HG03095 (cell line): ENCODE results near the gene FAR1.

Source experiments
- ATAC-seq: cut with Tn5 transposase; IDR thresholded peaks from one replicate; pipeline ENCODE4 v1.9.1; 2021; ENCODE audit warnings: moderate library complexity; ENCODE audit not compliant: unreplicated experiment

The FAR1 gene

DNA sequence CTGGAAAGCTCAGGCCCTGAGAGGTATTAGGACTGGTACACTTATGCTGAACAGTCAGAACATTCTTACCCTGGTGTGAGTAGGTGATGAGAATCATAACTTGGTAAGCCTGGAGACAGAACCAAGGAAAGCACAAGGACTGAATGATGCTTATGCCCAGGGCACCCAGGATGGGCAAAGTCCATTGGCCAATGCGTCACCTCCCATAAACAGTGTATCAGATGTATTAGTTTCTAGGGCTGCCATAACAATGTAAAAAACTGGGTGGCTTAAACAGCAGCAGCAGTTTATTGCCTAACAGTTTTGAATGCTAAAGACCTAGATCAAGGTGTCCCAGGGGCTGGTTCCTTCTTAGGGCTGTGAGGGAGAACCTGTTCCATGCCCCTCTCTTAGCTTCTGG is 107.0 kb downstream of the FAR1 start:
- ATAC-seq, result no peak

DNA sequence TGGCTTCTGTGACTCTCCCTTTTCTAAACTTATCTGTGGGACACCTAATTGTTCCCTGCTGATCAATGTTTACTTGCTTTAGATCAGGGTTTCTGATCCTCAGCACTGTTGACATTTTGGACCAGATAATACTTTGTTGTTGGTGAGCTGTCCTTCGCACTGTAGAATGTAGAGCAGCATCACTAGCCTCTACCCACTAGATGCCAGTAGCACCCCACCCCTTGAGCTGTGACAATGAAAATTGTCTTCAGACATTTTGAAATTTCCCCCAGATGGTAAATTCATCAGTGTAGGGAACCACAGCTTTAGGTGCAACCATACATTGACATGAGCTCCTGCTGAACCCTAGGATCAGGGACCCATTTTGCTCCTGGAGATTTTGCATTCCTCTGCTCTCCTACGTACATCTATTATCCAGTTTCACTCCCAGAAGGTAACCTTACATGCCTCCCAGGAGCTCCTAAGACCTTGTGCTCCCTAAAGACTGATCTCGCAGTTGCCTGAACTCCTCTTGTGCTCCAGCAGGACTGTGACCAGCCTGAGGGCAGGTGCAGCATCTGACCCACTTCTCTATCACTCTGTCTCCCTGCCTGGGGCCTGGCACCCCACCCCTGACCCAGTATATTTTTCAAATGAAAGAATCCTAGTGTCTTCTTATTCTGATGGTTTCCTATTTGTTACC is 107.8 kb downstream of the FAR1 start:
- ATAC-seq, result no peak

DNA sequence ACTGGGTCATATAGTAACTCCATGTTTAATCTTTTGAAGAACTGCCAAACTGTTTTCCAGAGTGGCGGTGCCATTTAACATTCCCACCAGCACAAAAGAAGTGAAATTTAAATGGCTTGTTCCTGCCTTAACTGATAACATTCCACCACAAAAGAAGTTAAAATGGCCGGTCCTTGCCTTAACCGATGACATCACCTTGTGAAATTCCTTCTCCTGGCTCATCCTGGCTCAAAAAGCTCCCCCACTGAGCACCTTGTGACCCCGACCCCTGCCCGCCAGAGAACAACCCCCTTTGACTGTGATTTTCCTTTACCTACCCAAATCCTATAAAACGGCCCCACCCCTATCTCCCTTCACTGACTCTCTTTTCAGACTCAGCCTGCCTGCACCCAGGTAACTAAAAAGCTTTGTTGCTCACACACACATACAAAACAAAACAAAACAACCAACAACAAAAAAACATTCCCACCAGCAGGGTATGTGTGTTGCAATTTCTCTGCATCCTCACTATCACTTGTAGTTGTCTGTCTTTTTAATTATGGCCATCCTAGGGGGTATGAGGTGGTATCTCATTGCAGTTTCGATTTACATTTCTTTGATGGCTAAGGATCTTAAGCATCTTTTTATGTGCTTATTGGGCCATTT is 109.0 kb downstream of the FAR1 start:
- ATAC-seq, result no peak

DNA sequence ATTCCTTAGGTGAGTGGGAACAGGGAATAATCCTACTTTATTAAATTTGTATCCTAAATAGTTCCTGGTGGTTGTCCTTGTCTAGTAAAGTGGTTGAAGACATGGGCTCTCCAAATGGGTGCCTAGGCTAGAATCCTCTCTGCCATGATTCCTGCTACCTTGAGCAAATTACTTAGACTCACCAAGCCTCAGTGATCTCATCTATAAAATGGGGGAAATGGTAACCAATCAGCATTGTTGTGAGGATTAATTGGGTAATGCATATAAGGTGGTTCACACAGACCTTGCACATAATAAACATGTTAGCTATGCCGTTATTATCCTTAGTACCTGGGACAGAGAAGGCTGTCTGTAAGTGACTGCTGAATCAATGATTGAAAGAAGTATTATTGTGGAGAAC is 109.9 kb downstream of the FAR1 start:
- no peak for ATAC-seq

DNA sequence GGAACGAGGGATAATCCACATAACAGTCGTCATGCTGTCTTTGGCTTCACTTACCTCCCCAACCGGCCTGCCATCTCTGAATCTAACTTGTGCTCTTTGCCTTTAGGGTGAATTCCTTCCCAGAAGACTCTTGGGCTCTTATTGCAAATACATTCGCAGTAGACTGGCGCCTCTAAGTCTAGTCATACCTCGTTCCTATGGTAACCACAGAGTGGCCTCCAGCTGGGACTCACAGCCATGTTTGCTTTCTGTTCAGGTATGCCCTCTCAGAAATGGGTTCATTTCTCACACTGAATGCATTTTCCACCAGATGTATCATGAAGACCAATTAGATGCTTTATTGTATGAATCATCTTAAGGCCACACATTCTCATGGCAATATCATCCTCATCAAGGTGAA is 112.7 kb downstream of the FAR1 start:
- ATAC-seq, result no peak
